A673 (cell line): Measurements from ENCODE around the gene SLC12A3. TPM values are rescaled to one million over a fixed set of nuclear protein-coding genes. Genes with fewer than 3 reads are reported as not detected.

ENCODE experiments used
- BruUV-seq: library from RNA; stranded (reverse); fragments of 400-500 nt; replicated peaks from 2 replicates; lab custom pipeline; 2021; lab: Mats Ljungman, UMichigan
- CTCF ChIA-PET: fragments of 300-600 bp; sonication (Branson Sonifier 250); formaldehyde crosslinking; loops from one replicate; lab custom pipeline; 2022; ENCODE audit warnings: antibody characterized with exemption; lab: Charles Lee
- POLR2A ChIA-PET: fragments of 300-600 bp; sonication (Branson Sonifier 250); formaldehyde crosslinking; loops from one replicate; lab custom pipeline; 2022; ENCODE audit warnings: antibody characterized with exemption; ENCODE audit not compliant: low non-redundant PET; lab: Charles Lee
- DNase-seq: peaks from one replicate; pipeline ENCODE4 v3.0.0-alpha.2; 2015; ENCODE audit warnings: low spot score
- H3K27ac ChIP-seq: fragments of 200-600 bp; sonication (generic); 2 replicates; pipeline ENCODE4 v1.5.1; 2016; ENCODE audit warnings: mixed run types, low read depth, mild to moderate bottlenecking, mixed read lengths, antibody characterized with exemption, low read length; ENCODE audit not compliant: poor library complexity, severe bottlenecking
- H3K27me3 ChIP-seq: fragments of 200-600 bp; sonication (generic); replicated peaks from 2 replicates; pipeline ENCODE4 v1.6.1; 2017; ENCODE audit warnings: mixed run types, low read depth, mild to moderate bottlenecking, mixed read lengths, antibody characterized with exemption, low read length; ENCODE audit not compliant: insufficient read depth, poor library complexity
- H3K36me3 ChIP-seq: fragments of 200-600 bp; sonication (generic); 2 replicates; pipeline ENCODE4 v1.6.1; 2016; ENCODE audit warnings: mixed run types, mild to moderate bottlenecking, mixed read lengths, antibody characterized with exemption, low read length; ENCODE audit not compliant: insufficient read depth, poor library complexity, severe bottlenecking
- H3K4me1 ChIP-seq: fragments of 200-600 bp; sonication (generic); 2 replicates; pipeline ENCODE4 v1.6.1; 2017; ENCODE audit warnings: mixed run types, mild to moderate bottlenecking, mixed read lengths, antibody characterized with exemption, low read length; ENCODE audit not compliant: insufficient read depth, poor library complexity, severe bottlenecking
- H3K4me3 ChIP-seq: fragments of 200-600 bp; sonication (generic); 2 replicates; pipeline ENCODE4 v1.5.1; 2016; ENCODE audit warnings: low read depth, mixed run types, mild to moderate bottlenecking, mixed read lengths, low read length; ENCODE audit not compliant: poor library complexity, severe bottlenecking
- H3K9me3 ChIP-seq: fragments of 200-600 bp; sonication (generic); 2 replicates; pipeline ENCODE4 v1.6.1; 2016; ENCODE audit warnings: mixed run types, low read depth, mild to moderate bottlenecking, mixed read lengths, antibody characterized with exemption, low read length; ENCODE audit not compliant: poor library complexity, severe bottlenecking
- CTCF ChIP-seq: fragments of 300-800, 200-600 bp; sonication (generic); conservative IDR thresholded peaks from 2 replicates; pipeline ENCODE4 v1.5.1; 2017; ENCODE audit warnings: low read depth, mild to moderate bottlenecking, antibody characterized with exemption, low read length, moderate library complexity, mixed read lengths
- EZH2 ChIP-seq: fragments of 200-600 bp; sonication (generic); IDR thresholded peaks from 2 replicates; pipeline ENCODE4 v1.6.1; 2017; ENCODE audit warnings: borderline replicate concordance, low read depth, mild to moderate bottlenecking, mixed read lengths, antibody characterized with exemption, low read length; ENCODE audit not compliant: poor library complexity, severe bottlenecking
- intact Hi-C: fragments of 100-400 bp; cut with micrococcal nuclease; formaldehyde crosslinking; loops from one replicate; pipeline ENCODE4 v1.10.0; 2022; ENCODE audit not compliant: unreplicated experiment
- total RNA-seq: library from RNA; stranded (reverse); gene quantifications from 2 replicates; pipeline ENCODE4 v1.2.3, GENCODE V29; 2021

The SLC12A3 gene
- total RNA-seq, 1 experiment from 2014 or later = not detected

- BruUV-seq = no TSS peak
- intact Hi-C loops = no loop called here
- H3K4me1 ChIP-seq = peaks cover 23% of the 10 kb centered on the region
- POLR2A ChIA-PET = interaction anchor here (0.6 to 0.7 kb wide), 2 partner anchors 51 to 516 kb away, joined by 3 read pairs; partner anchors contain the start of gene NLRC5
- H3K27me3 ChIP-seq = no peaks in the 10 kb centered on the region
- H3K9me3 ChIP-seq = no peaks in the 10 kb centered on the region
- peak overlapping the region; percentile 9 for H3K27ac ChIP-seq
- H3K36me3 ChIP-seq = peaks cover 93% of the 10 kb centered on the region
- CTCF ChIA-PET = no interaction called here
- H3K4me3 ChIP-seq = no peak overlapping the region
- no peak for TF ChIP-seq CTCF
- TF ChIP-seq EZH2 = no peak
- no peak for DNase-seq
These were observed 73.9 kb downstream of the SLC12A3 start for GRCh38 chr16:56938664-56939513.

- H3K9me3 ChIP-seq = no peaks in the 10 kb centered on the region
- no TSS peak for BruUV-seq
- no peak overlapping the region for H3K4me3 ChIP-seq
- H3K27ac ChIP-seq = no peak overlapping the region
- ChIA-PET CTCF (no interaction called here), POLR2A (no interaction called here)
- no peak for DNase-seq
- H3K27me3 ChIP-seq = no peaks in the 10 kb centered on the region
- TF ChIP-seq EZH2 = no peak
- no peak for TF ChIP-seq CTCF
- H3K36me3 ChIP-seq = peaks cover 100% of the 10 kb centered on the region
- peaks cover 23% of the 10 kb centered on the region for H3K4me1 ChIP-seq
- intact Hi-C loops = no loop called here
These were observed 74.8 kb downstream of the SLC12A3 start for GRCh38 chr16:56939801-56940200.

- intact Hi-C loops = no loop called here
- H3K27me3 ChIP-seq = no peaks in the 10 kb centered on the region
- BruUV-seq = no TSS peak
- no peak for DNase-seq
- H3K36me3 ChIP-seq = peaks cover 98% of the 10 kb centered on the region
- no peak for TF ChIP-seq EZH2
- no peak for TF ChIP-seq CTCF
- no peaks in the 10 kb centered on the region for H3K9me3 ChIP-seq
- H3K4me3 ChIP-seq = no peak overlapping the region
- ChIA-PET CTCF (no interaction called here), POLR2A (interaction anchor here (0.6 kb wide), 2 partner anchors 21 to 83 kb away, joined by 5 read pairs; no protein-coding TSS in a partner anchor)
- peaks cover 19% of the 10 kb centered on the region for H3K4me1 ChIP-seq
- H3K27ac ChIP-seq = no peak overlapping the region
These were observed 76.1 kb downstream of the SLC12A3 start for GRCh38 chr16:56941092-56941491.
